ENCODE measurements around the gene NUMBL. TPM values are rescaled to one million over a fixed set of nuclear protein-coding genes. Genes with fewer than 3 reads are reported as not detected.
A peak's percentile ranks its signal among the peaks of the same experiment; 100 is the strongest.
"Not testable (repeated sequence)": the region's sequence is repeated elsewhere in the genome, so short reads cannot be mapped to it uniquely, and the experiment has no call there.

NUMBL gene
- total RNA-seq, 2 experiments from 2014 or later: 4.8 to 5.8 TPM

DNA sequence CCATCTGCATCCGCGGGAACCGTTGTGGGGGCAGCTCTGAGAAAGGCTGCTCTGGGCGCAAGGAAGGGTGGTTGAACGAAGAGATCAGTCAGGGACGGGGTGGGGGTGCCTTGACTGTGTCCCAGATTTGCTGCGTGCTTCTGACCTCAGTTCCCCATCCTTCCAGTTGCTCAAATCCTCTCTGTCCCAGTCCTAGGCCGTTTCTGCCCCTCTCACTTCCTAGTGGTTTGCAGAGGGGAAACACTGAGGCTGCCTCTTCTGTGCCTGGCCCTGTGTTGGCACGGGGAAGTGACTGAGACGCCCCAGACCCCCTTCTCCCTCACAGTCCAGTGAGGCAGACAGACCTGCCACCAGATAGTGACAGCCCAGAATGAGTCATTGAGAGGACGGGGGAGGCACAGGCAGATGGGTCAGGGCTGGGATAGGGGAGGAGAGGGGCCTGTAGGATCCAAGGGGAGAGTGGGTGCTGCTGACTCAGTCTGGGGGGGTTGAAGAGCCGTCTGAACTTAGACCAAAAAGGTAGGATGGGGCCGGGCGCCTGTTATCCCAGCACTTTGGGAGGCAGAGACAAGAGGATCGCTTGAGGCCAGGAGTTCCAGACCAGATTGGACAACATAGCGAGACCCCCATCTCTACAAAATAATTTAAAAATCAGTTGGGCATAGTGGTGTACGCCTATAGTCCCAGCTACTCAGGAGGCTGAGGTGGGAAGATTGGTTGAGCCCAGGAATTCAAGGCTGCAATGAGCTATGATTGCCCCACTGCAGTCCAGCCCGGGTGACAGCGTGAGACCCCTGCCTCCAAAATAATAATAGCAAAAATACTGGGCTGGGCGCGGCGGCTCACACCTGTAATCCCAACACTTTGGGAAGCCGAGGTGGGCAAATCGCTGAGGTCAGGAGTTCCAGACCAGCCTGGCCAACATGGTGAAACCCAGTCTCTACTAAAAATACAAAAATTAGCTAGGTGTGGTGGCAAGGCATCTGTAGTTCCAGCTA lies 26.5 kb downstream of the NUMBL start:
- DNase-seq: no peak
- peak overlapping the region; percentile 42 for H3K27ac Mint-ChIP-seq
- H3K36me3 Mint-ChIP-seq (ENCODE audit: low read depth): peaks cover 14% of the 10 kb centered on the region
- peak overlapping the region; percentile 77 for H3K4me3 Mint-ChIP-seq
- POLR2A ChIA-PET: interaction anchor here (0.7 to 2.1 kb wide), 10 partner anchors 8 to 156 kb away, joined by 3 to 16 read pairs (median 4); partner anchors contain the start of genes ACTMAP, EGLN2 and RAB4B
- H3K4me1 Mint-ChIP-seq: peaks cover 31% of the 10 kb centered on the region
- CTCF ChIA-PET: interaction anchor here (0.6 to 3.7 kb wide), 20 partner anchors 12 to 481 kb away, joined by 3 to 56 read pairs (median 4); partner anchors contain the start of genes ACTMAP, COQ8B, EGLN2 and ITPKC
- peaks cover 3% of the 10 kb centered on the region for H3K9me3 Mint-ChIP-seq
- peaks cover 5% of the 10 kb centered on the region for H3K27me3 Mint-ChIP-seq

GRCh38 chr19:40662925-40663694 lies 27.3 kb downstream of the NUMBL start:
- H3K9me3 Mint-ChIP-seq: no peaks in the 10 kb centered on the region
- H3K4me1 Mint-ChIP-seq: peaks cover 31% of the 10 kb centered on the region
- peaks cover 6% of the 10 kb centered on the region for H3K36me3 Mint-ChIP-seq (ENCODE audit: low read depth)
- POLR2A ChIA-PET: interaction anchor here (0.7 to 2.1 kb wide), 10 partner anchors 9 to 156 kb away, joined by 3 to 16 read pairs (median 4); partner anchors contain the start of genes ACTMAP, EGLN2 and RAB4B
- peak; percentile 92 for DNase-seq
- CTCF ChIA-PET: interaction anchor here (0.6 to 3.7 kb wide), 17 partner anchors 28 to 482 kb away, joined by 3 to 56 read pairs (median 4); partner anchors contain the start of genes ACTMAP, COQ8B, EGLN2 and ITPKC
- H3K4me3 Mint-ChIP-seq: peak overlapping the region; percentile 77
- peaks cover 5% of the 10 kb centered on the region for H3K27me3 Mint-ChIP-seq
- peak overlapping the region; percentile 66 for H3K27ac Mint-ChIP-seq

DNA sequence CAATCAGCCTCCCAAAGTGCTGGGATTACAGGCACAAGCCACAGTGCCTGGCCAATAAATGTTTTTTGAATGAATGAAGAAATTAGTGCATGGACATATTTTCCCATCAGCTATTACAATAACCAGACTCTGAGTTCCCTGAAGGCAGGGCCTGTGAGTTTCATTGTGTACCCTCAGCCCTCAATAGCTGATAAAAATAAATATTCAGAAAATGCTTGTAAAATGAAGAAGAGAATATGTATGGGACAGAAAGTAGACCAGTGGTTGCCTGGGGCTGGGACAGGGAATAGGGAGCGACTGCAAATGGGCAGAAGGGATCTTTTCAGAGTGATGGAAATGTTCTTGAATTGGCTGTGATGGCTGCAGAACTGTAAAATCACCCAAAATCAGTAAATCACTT lies 28.8 kb downstream of the NUMBL start:
- H3K36me3 Mint-ChIP-seq (ENCODE audit: low read depth): peaks cover 2% of the 10 kb centered on the region
- DNase-seq: no peak
- H3K4me1 Mint-ChIP-seq: peaks cover 26% of the 10 kb centered on the region
- H3K9me3 Mint-ChIP-seq: no peaks in the 10 kb centered on the region
- CTCF ChIA-PET: interaction anchor here (1.0 to 3.4 kb wide), 4 partner anchors 117 to 308 kb away, joined by 3 to 56 read pairs (median 6); partner anchors contain the start of gene RAB4B
- peak overlapping the region; percentile 4 for H3K27ac Mint-ChIP-seq
- POLR2A ChIA-PET: interaction anchor here (1.3 kb wide), 1 partner anchor 116 kb away, joined by 3 read pairs; the partner anchor contains the start of gene RAB4B
- H3K4me3 Mint-ChIP-seq: no peak overlapping the region
- peaks cover 8% of the 10 kb centered on the region for H3K27me3 Mint-ChIP-seq

DNA sequence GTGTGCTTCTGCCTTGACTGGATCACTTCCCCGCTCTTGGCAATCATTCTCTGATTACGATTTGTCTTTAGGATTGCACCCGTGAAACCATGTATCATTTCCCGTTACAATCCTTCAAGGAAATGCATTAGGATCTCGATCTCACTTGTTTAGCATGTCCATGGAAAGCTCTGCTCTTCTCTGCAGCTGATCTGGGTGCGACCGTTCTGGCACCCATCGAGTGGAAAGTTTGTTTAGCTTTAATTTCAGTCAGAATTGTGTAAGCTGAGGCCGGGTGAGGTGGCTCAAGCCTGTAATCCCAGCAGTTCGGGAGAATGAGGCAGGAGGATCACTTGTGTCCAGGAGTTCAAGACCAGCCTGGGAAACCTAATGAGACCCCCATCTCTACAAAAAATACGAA lies 30.9 kb downstream of the NUMBL start:
- Mint-ChIP-seq H3K4me1 (peaks cover 19% of the 10 kb centered on the region), H3K27me3 (peaks cover 8% of the 10 kb centered on the region), H3K36me3 (ENCODE audit: low read depth) (no peaks in the 10 kb centered on the region), H3K9me3 (no peaks in the 10 kb centered on the region), H3K4me3 (no peak overlapping the region), H3K27ac (no peak overlapping the region)
- POLR2A ChIA-PET: no interaction called here
- CTCF ChIA-PET: interaction anchor here (1.6 kb wide), 1 partner anchor 159 kb away, joined by 3 read pairs; no protein-coding TSS in a partner anchor
- no peak for DNase-seq

DNA sequence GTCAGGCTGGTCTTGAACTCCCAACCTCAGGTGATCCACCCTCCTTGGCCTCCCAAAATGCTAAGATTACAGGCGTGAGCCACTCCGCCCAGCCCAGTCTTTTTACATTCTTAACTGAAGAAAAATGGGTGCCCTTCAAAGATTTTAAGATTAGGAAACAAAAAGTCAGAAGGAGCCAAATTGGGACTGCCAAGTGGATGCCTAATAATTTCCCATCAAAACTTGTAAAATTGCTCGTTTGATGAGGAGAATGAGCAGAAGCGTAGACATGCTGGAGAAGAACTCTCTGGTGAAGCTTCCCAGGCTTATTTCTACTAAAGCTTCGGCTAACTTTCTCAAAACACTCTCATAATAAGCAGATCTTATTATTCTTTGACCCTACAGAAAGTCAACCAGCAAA lies 31.3 kb downstream of the NUMBL start:
- Mint-ChIP-seq H3K27ac (no peak overlapping the region), H3K9me3 (no peaks in the 10 kb centered on the region), H3K36me3 (ENCODE audit: low read depth) (no peaks in the 10 kb centered on the region), H3K4me1 (peaks cover 19% of the 10 kb centered on the region), H3K4me3 (no peak overlapping the region), H3K27me3 (peaks cover 8% of the 10 kb centered on the region)
- CTCF ChIA-PET: interaction anchor here (1.6 to 1.8 kb wide), 2 partner anchors 24 to 160 kb away, joined by 3 to 8 read pairs; no protein-coding TSS in a partner anchor
- DNase-seq: no peak
- POLR2A ChIA-PET: no interaction called here

GRCh38 chr19:40658031-40658430 lies 32.4 kb downstream of the NUMBL start:
- H3K4me3 Mint-ChIP-seq: no peak overlapping the region

GRCh38 chr19:40655684-40656083 lies 34.8 kb downstream of the NUMBL start:
- CTCF ChIA-PET: interaction anchor here (1.2 kb wide), 1 partner anchor 21 kb away, joined by 3 read pairs; no protein-coding TSS in a partner anchor
- H3K4me3 Mint-ChIP-seq; H3K9me3 Mint-ChIP-seq; POLR2A ChIA-PET; H3K36me3 Mint-ChIP-seq (ENCODE audit: low read depth); H3K27ac Mint-ChIP-seq; H3K4me1 Mint-ChIP-seq; H3K27me3 Mint-ChIP-seq; DNase-seq: not testable (repeated sequence)

More at GRCh38 chr19:40658031-40658430, 32.4 kb downstream of the NUMBL start:
- DNase-seq: no peak
- no peaks in the 10 kb centered on the region for H3K36me3 Mint-ChIP-seq (ENCODE audit: low read depth)
- H3K4me1 Mint-ChIP-seq: peaks cover 8% of the 10 kb centered on the region
- H3K27me3 Mint-ChIP-seq: peaks cover 6% of the 10 kb centered on the region
- H3K9me3 Mint-ChIP-seq: no peaks in the 10 kb centered on the region
- ChIA-PET CTCF (interaction anchor here (1.8 kb wide), 1 partner anchor 23 kb away, joined by 8 read pairs; no protein-coding TSS in a partner anchor), POLR2A (no interaction called here)
- H3K27ac Mint-ChIP-seq: no peak overlapping the region

DNA sequence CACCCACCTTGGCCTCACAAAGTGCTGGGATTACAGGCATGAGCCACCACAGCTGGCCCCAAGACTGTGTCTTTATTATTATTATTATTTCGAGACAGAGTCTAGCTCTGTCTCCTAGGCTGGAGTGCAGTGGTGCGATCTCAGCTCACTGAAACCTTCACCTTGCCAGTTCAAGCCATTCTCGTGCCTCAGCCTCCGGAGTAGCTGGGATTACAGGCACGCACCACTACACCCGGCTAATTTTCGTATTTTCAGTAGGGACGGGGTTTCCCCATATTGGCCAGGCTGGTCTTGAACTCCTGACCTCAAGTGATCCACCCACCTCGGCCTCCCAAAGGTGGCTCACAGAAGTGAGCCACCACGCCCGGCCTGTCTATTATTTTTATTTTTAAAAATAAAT lies 38.1 kb downstream of the NUMBL start:
- POLR2A ChIA-PET; DNase-seq; H3K9me3 Mint-ChIP-seq; H3K4me3 Mint-ChIP-seq; H3K27ac Mint-ChIP-seq; H3K27me3 Mint-ChIP-seq; H3K36me3 Mint-ChIP-seq (ENCODE audit: low read depth); H3K4me1 Mint-ChIP-seq: not testable (repeated sequence)
- CTCF ChIA-PET: interaction anchor here (0.7 to 0.8 kb wide), 2 partner anchors 12 to 17 kb away, joined by 3 read pairs; no protein-coding TSS in a partner anchor

GRCh38 chr19:40650749-40651305 lies 39.6 kb downstream of the NUMBL start:
- no peak overlapping the region for H3K27ac Mint-ChIP-seq
- H3K36me3 Mint-ChIP-seq (ENCODE audit: low read depth): no peaks in the 10 kb centered on the region
- H3K27me3 Mint-ChIP-seq: peaks cover 8% of the 10 kb centered on the region
- H3K9me3 Mint-ChIP-seq: no peaks in the 10 kb centered on the region
- ChIA-PET POLR2A (interaction anchor here (0.6 to 1.0 kb wide), 2 partner anchors 12 to 321 kb away, joined by 3 read pairs; no protein-coding TSS in a partner anchor), CTCF (interaction anchor here (0.6 kb wide), 2 partner anchors 30 to 553 kb away, joined by 3 to 8 read pairs; no protein-coding TSS in a partner anchor)
- peaks cover 4% of the 10 kb centered on the region for H3K4me1 Mint-ChIP-seq
- H3K4me3 Mint-ChIP-seq: no peak overlapping the region
- no peak for DNase-seq

- not testable (repeated sequence) for H3K27me3 Mint-ChIP-seq; H3K4me3 Mint-ChIP-seq; H3K36me3 Mint-ChIP-seq (ENCODE audit: low read depth); DNase-seq; H3K4me1 Mint-ChIP-seq; H3K27ac Mint-ChIP-seq; H3K9me3 Mint-ChIP-seq
- ChIA-PET POLR2A (interaction anchor here (0.6 to 1.0 kb wide), 2 partner anchors 13 to 322 kb away, joined by 3 read pairs; no protein-coding TSS in a partner anchor), CTCF (interaction anchor here (0.6 kb wide), 1 partner anchor 29 kb away, joined by 8 read pairs; no protein-coding TSS in a partner anchor)
These were observed 40.4 kb downstream of the NUMBL start for GRCh38 chr19:40649903-40650675.

- Mint-ChIP-seq H3K36me3 (ENCODE audit: low read depth) (no peaks in the 10 kb centered on the region), H3K4me1 (peaks cover 6% of the 10 kb centered on the region), H3K27me3 (peaks cover 10% of the 10 kb centered on the region), H3K4me3 (no peak overlapping the region), H3K27ac (no peak overlapping the region), H3K9me3 (no peaks in the 10 kb centered on the region)
- ChIA-PET CTCF (interaction anchor here (0.7 to 5.2 kb wide), 2 partner anchors 12 to 76 kb away, joined by 4 to 49 read pairs; no protein-coding TSS in a partner anchor), POLR2A (no interaction called here)
- no peak for DNase-seq
These were observed 43.7 kb downstream of the NUMBL start for GRCh38 chr19:40646743-40647254.

Data from activated CD4-positive, alpha-beta memory T cell treated with anti-CD3 and anti-CD28 coated beads, Interleukin-2, amount 10 ng/mL, durations not matched to agents 7 days and 5 days (primary cell).